ENCODE data around the gene PIK3CG.

DNA sequence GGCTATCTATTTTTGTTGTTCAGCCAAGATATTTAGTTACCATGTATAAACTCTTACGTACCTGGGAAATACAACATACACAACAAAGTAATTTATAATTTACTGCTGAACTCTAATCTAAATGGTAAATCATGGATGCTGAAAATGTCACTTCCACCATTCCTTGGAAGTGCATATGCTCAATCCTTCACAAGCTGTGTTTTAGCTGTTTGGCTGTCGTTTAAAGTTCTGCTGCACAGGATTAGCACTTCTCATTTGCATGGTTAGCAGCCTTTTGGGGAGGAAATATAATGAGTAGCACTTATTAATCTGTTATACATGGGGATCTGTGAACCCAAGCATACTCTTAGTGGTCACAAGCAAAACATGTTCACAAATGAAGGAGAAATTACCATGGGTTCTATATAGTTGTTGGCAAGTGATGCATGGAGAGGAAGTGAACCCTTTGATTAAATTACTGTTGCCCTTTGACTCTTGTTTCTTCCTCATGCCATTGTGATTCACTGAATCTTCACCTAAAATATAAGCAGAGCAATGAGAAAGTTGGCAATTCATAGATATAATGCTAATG is 18.5 kb downstream of the PIK3CG start:
- TF ChIP-seq, protein P1, sequence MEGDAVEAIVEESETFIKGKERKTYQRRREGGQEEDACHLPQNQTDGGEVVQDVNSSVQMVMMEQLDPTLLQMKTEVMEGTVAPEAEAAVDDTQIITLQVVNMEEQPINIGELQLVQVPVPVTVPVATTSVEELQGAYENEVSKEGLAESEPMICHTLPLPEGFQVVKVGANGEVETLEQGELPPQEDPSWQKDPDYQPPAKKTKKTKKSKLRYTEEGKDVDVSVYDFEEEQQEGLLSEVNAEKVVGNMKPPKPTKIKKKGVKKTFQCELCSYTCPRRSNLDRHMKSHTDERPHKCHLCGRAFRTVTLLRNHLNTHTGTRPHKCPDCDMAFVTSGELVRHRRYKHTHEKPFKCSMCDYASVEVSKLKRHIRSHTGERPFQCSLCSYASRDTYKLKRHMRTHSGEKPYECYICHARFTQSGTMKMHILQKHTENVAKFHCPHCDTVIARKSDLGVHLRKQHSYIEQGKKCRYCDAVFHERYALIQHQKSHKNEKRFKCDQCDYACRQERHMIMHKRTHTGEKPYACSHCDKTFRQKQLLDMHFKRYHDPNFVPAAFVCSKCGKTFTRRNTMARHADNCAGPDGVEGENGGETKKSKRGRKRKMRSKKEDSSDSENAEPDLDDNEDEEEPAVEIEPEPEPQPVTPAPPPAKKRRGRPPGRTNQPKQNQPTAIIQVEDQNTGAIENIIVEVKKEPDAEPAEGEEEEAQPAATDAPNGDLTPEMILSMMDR (IDR thresholded peaks at IDR 0.05), result no peak
- TF ChIP-seq POLR2A (IDR thresholded peaks at IDR 0.05), result no peak
